GM12875 (cell line): Measurements from ENCODE around the gene HS2ST1.

Source experiments
- H3K4me3 ChIP-seq: one replicate; pipeline ENCODE4 v1.5.1; 2011; ENCODE audit warnings: low read depth, low read length, control low read depth
- TF ChIP-seq, protein P1 (sequence below): IDR thresholded peaks from 2 replicates; pipeline ENCODE4 v1.5.1; 2011; ENCODE audit warnings: low read depth, mild to moderate bottlenecking, control low read depth, inconsistent platforms, low read length, moderate library complexity, borderline replicate concordance; ENCODE audit not compliant: insufficient read depth

HS2ST1 gene

DNA sequence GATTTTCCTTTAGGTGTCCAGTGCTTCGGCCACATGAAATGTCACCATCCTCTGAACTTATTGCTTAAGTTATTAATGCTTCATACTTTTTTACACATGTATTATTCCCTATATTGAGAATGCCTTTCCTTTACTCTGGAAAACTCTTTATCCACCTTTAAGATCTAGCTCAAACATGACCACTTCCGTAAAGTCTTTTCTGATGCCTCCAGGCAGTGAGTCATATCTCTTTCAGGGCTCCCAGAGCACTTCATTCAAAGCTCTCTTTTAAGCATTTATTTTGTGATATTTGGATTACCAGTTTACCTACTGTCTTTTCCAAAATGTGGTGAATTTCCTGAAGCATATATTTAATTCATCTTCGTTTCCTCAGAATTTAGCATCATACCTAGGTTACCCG lies 178.9 kb downstream of the HS2ST1 start:
- TF ChIP-seq, protein P1, sequence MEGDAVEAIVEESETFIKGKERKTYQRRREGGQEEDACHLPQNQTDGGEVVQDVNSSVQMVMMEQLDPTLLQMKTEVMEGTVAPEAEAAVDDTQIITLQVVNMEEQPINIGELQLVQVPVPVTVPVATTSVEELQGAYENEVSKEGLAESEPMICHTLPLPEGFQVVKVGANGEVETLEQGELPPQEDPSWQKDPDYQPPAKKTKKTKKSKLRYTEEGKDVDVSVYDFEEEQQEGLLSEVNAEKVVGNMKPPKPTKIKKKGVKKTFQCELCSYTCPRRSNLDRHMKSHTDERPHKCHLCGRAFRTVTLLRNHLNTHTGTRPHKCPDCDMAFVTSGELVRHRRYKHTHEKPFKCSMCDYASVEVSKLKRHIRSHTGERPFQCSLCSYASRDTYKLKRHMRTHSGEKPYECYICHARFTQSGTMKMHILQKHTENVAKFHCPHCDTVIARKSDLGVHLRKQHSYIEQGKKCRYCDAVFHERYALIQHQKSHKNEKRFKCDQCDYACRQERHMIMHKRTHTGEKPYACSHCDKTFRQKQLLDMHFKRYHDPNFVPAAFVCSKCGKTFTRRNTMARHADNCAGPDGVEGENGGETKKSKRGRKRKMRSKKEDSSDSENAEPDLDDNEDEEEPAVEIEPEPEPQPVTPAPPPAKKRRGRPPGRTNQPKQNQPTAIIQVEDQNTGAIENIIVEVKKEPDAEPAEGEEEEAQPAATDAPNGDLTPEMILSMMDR = no peak

GRCh38 chr1:87094238-87094637 lies 179.8 kb downstream of the HS2ST1 start:
- H3K4me3 ChIP-seq = no peak overlapping the region
- TF ChIP-seq, protein P1 = no peak

More for the DNA sequence above, 178.9 kb downstream of the HS2ST1 start:
- H3K4me3 ChIP-seq = no peak overlapping the region

DNA sequence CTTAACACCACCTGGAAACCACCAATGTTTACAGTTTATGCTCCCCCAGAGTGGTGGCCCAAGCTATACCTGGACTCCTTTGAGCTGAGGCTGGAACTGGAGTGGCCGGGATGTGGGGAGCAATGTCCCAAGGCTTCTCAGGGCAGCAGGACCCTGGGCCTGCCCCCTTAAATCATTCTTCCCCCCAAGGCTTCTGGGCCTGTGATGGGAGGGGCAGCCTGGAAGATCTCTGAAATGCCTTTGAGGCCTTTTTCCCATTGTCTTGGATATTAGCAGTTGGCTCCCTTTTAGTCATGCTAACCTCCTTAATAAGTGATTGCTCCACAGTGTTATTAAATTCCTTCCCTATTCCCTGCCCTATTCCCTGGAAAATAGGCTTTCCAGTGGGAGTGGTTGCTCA lies 185.8 kb downstream of the HS2ST1 start:
- TF ChIP-seq, protein P1 = no peak
- no peak overlapping the region for H3K4me3 ChIP-seq

DNA sequence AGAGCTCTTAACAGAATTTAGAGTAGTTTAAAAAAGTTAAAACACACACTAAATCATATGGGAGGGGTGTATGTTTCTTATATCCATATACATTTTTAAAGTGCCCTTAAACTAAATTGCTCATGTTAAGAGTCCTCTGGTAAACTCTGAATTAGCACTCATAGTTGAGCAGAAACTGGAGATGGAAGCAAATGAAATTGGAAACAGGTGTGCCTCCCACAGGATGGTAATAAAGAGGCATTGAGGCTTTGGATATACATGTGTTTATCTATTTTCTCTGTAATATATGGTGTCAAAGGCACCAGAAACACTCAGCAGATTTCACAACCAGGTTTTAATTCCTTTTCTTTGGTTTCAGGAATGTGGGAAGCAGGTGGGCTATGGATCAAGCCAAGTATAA lies 188.6 kb downstream of the HS2ST1 start:
- TF ChIP-seq, protein P1 = no peak

GRCh38 chr1:87104140-87104539 lies 189.7 kb downstream of the HS2ST1 start:
- H3K4me3 ChIP-seq = no peak overlapping the region
- TF ChIP-seq, protein P1 = no peak

More for the DNA sequence above, 188.6 kb downstream of the HS2ST1 start:
- no peak overlapping the region for H3K4me3 ChIP-seq

GRCh38 chr1:87104945-87105344 lies 190.5 kb downstream of the HS2ST1 start:
- TF ChIP-seq, protein P1 = no peak
- H3K4me3 ChIP-seq = no peak overlapping the region

DNA sequence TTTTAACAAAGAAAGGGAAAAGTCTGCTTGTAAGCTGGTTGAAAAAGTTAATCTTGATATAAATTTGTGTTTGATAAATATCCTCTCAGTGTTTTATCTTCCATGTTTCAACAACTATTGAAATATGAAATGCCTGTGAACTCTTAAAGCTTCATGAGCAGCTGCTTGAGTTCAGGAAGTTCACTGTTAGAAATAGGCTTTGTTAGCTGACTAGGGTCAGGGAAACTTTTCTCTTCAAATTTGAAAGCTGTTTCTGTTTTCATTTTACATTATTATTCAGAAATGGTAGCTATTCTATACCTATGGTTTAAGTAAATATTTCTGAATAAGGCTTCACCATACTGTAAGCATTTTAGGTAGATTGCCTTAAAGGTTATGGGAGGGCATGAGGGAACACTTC lies 191.7 kb downstream of the HS2ST1 start:
- TF ChIP-seq, protein P1 = no peak
- no peak overlapping the region for H3K4me3 ChIP-seq
